ENCODE measurements around the gene ASPHD2. TPM values are rescaled to one million over a fixed set of nuclear protein-coding genes. Genes with fewer than 3 reads are reported as not detected.

ASPHD2 gene
- total RNA-seq, 1 experiment from 2014 or later = 7.1 TPM

- no peak overlapping the region for H2BK120ac ChIP-seq (ENCODE audit: low read depth, low read length, poor library complexity, severe bottlenecking)
- H3K79me2 ChIP-seq (ENCODE audit: insufficient read depth, low read length) = no peaks in the 10 kb centered on the region
- no peaks in the 10 kb centered on the region for H3K9me3 ChIP-seq (ENCODE audit: control insufficient read depth, low read depth, low read length)
- H3K18ac ChIP-seq (ENCODE audit: insufficient read length, low read depth, low read length) = no peak overlapping the region
- no peak overlapping the region for H3K4ac ChIP-seq (ENCODE audit: low read depth, low read length)
- no peak overlapping the region for H2BK5ac ChIP-seq (ENCODE audit: insufficient read length, low read length)
- DNase-seq = no peak
- no peak overlapping the region for H2BK12ac ChIP-seq (ENCODE audit: insufficient read length, low read depth, low read length)
- no peak overlapping the region for H3K14ac ChIP-seq (ENCODE audit: insufficient read depth, low read length)
- Mint-ChIP-seq H3K4me1 (peaks cover 6 to 7% of the 10 kb centered on the region in 2 experiments), H3K27ac (peak overlapping the region; percentile 1 to 30 (median 7); a peak in 3 of 7 replicates), H3K36me3 (ENCODE audit: insufficient read depth in 1 of 3, low read depth in 3 of 3) (peaks cover 30 to 69% (median 59%) of the 10 kb centered on the region in 3 experiments; a peak in 6 of 7 replicates), H3K27me3 (ENCODE audit: low read depth) (no peaks in the 10 kb centered on the region), H3K9me3 (no peaks in the 10 kb centered on the region), H3K4me3 (no peak overlapping the region)
- no peaks in the 10 kb centered on the region for H4K20me1 ChIP-seq (ENCODE audit: control insufficient read depth, insufficient read depth, insufficient read length)
- H3K27me3 ChIP-seq (ENCODE audit: insufficient read depth, low read length) = no peaks in the 10 kb centered on the region
- H2AFZ ChIP-seq (ENCODE audit: low read length) = no peak overlapping the region
- H3K4me2 ChIP-seq (ENCODE audit: insufficient read depth, insufficient read length, low read length) = no peak overlapping the region
- peaks cover 4% of the 10 kb centered on the region for H3K79me1 ChIP-seq (ENCODE audit: insufficient read depth, low read depth, low read length, poor library complexity, severe bottlenecking)
- no peak overlapping the region for H2AK5ac ChIP-seq (ENCODE audit: insufficient read length, low read length)
- H2BK20ac ChIP-seq (ENCODE audit: low read depth, low read length, poor library complexity, severe bottlenecking) = no peak overlapping the region
- no CpG with 5 or more reads among the region's 4 CpGs for WGBS (ENCODE audit: extremely low coverage, insufficient read length, low lambda C conversion rate)
- H3T11ph ChIP-seq (ENCODE audit: low read length) = no peak overlapping the region
- no peak overlapping the region for H4K8ac ChIP-seq (replicated peaks; ENCODE audit: insufficient read length, low read depth, low read length)
- no peak overlapping the region for H2BK15ac ChIP-seq (ENCODE audit: low read depth, low read length)
- H3K23ac ChIP-seq (ENCODE audit: insufficient read length, low read depth, low read length) = no peak overlapping the region
- no peaks in the 10 kb centered on the region for H3K23me2 ChIP-seq (ENCODE audit: insufficient read length, low read depth, low read length, poor library complexity, severe bottlenecking)
- TF ChIP-seq CTCF (conservative IDR thresholded peaks at IDR 0.05) = no peak
- H3K9ac ChIP-seq (ENCODE audit: extremely low read depth, insufficient read length, low read length) = no peak overlapping the region
- no peak overlapping the region for H4K91ac ChIP-seq (ENCODE audit: insufficient read length, low read depth, low read length)
- H4K5ac ChIP-seq (ENCODE audit: insufficient read length, low read depth, low read length) = no peak overlapping the region
- H3K27ac ChIP-seq (ENCODE audit: insufficient read length, low read depth, low read length) = no peak overlapping the region
- H3K4me1 ChIP-seq (ENCODE audit: insufficient read depth, low read length) = no peaks in the 10 kb centered on the region
- H3K56ac ChIP-seq (ENCODE audit: insufficient read length, low read depth, low read length) = no peak overlapping the region
These were observed 60.5 kb downstream of the ASPHD2 start for GRCh38 chr22:26489447-26490036.
